Left ventricle myocardium superior (tissue), 1 donor: Measurements from ENCODE around the gene CD4. TPM values are rescaled to one million over a fixed set of nuclear protein-coding genes. Genes with fewer than 3 reads are reported as not detected.
A peak's percentile ranks its signal among the peaks of the same experiment; 100 is the strongest.
"Not testable (repeated sequence)": the region's sequence is repeated elsewhere in the genome, so short reads cannot be mapped to it uniquely, and the experiment has no call there.

Experiments
- ATAC-seq: fragments of 200-7000 bp; cut with Tn5 transposase; one replicate; pipeline ENCODE4 v1.9.1; 2020; ENCODE audit warnings: mild to moderate bottlenecking, moderate library complexity
- DNase-seq: peaks from one replicate; pipeline ENCODE4 v3.0.0-alpha.2; 2020
- intact Hi-C: fragments of 100-400 bp; cut with micrococcal nuclease; formaldehyde crosslinking; loops from one replicate; pipeline ENCODE4 v1.11.0; 2022
- total RNA-seq: library from RNA; stranded (reverse); fragmentation: NEBNext Ultra II Directional; extraction: Animal tissue kit (Norgen Biotek cat#: 25700); gene quantifications from one replicate; pipeline ENCODE4 v1.2.1, GENCODE V29; 2021
- donor health status: DM: no; HTN: yes; CAD: no; lungs with severe emphysema.

Gene CD4
- total RNA-seq, 1 donor from 2014 or later = 8.4 TPM

DNA sequence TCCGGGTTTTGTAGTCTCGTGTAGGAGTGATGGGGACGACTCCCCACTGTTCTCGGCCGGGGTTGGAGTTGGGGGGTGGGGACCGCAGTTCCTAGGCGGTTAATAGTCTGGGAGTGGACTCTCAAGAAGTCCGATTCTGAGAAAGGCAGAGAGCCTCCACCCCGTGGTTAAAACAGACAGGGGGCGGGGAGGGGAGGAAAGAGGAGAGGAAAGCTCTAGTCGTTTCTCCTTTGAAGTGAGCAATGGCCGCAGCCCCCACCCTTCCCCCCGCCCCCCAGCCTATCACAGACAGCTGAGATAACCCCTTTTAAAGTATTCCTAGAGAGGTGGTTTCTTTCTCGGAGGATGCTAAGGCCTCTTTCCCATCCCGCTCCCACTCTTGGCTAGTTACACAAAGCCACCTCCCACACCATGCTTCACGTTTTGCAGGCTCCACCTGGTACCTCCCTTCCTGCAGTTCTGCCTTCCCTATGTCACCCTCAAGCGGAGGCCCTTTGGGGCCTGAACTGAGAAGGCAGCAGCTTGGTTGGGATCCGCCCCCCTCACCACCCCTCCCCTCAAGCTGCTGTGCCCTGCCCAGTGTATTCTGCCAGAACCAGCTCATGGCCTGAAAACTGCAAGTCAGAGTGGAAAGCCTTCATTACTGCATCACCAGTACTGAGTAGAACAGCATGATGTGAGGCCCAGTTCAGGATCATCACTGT, 63.5 kb downstream of the CD4 start:
- ATAC-seq (no peak), DNase-seq (peak; percentile 39)
- intact Hi-C loops = no loop called here

GRCh38 chr12:6853626-6854025, 64.3 kb downstream of the CD4 start:
- ATAC-seq (no peak), DNase-seq (no peak)
- intact Hi-C loops = no loop called here

DNA sequence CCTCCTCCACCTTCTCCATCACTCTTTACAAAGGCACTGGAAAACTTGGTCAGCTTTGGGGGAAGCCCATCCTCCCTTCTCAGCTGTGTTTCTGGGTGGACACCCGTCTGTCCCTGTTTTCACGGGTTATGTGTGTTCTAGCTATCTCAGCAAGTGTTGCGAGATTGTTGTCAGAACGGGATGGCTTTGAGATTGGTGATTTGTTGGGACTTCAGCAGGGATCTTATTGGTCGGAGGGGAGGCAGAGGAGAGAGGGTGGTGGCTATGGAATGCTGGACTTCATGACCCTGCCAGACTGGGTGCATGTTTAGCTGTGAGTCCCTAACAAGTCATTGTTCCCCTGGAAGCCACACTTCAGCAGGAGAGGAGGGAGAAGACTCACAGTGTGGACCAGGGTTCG, 64.7 kb downstream of the CD4 start:
- intact Hi-C loops = no loop called here
- DNase-seq = no peak
- ATAC-seq = no peak

GRCh38 chr12:6855322-6855721, 66.0 kb downstream of the CD4 start:
- ATAC-seq (no peak), DNase-seq (peak; percentile 10)
- intact Hi-C loops = no loop called here

- DNase-seq (no peak), ATAC-seq (no peak)
- intact Hi-C loops = no loop called here
Measured at GRCh38 chr12:6858799-6859198, 69.5 kb downstream of the CD4 start.

- DNase-seq = no peak
- ATAC-seq = no peak
- intact Hi-C loops = no loop called here
Measured at GRCh38 chr12:6860116-6860515, 70.8 kb downstream of the CD4 start.

GRCh38 chr12:6860942-6861341, 71.6 kb downstream of the CD4 start:
- no peak for DNase-seq
- intact Hi-C loops = no loop called here
- ATAC-seq = no peak

GRCh38 chr12:6861391-6861790, 72.1 kb downstream of the CD4 start:
- DNase-seq (no peak), ATAC-seq (no peak)
- intact Hi-C loops = no loop called here

GRCh38 chr12:6863033-6863432, 73.7 kb downstream of the CD4 start:
- intact Hi-C loops = no loop called here
- DNase-seq = no peak
- no peak for ATAC-seq

- no peak for ATAC-seq
- intact Hi-C loops = no loop called here
- no peak for DNase-seq
Measured at GRCh38 chr12:6863586-6864321, 74.4 kb downstream of the CD4 start.

DNA sequence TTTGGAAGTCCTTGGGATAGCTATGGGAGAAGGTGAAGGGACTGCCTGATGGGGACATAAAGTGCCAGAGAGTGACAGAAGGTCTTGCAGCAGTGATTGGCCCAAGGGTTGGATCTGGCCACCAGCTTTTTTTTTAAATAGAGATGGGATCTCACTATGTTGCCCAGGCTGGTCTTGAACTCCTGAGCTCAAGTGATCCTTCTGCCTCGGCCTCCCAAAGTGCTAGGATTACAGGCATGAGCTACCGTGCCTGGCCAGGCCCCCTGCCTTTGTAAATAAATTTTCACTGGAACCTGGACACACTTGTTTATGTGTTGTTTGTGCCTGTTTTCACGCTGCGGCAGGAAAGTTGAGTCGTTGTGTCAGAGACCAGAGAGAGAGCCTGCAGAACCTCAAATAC, 76.0 kb downstream of the CD4 start:
- intact Hi-C loops, DNase-seq, ATAC-seq: not testable (repeated sequence)

DNA sequence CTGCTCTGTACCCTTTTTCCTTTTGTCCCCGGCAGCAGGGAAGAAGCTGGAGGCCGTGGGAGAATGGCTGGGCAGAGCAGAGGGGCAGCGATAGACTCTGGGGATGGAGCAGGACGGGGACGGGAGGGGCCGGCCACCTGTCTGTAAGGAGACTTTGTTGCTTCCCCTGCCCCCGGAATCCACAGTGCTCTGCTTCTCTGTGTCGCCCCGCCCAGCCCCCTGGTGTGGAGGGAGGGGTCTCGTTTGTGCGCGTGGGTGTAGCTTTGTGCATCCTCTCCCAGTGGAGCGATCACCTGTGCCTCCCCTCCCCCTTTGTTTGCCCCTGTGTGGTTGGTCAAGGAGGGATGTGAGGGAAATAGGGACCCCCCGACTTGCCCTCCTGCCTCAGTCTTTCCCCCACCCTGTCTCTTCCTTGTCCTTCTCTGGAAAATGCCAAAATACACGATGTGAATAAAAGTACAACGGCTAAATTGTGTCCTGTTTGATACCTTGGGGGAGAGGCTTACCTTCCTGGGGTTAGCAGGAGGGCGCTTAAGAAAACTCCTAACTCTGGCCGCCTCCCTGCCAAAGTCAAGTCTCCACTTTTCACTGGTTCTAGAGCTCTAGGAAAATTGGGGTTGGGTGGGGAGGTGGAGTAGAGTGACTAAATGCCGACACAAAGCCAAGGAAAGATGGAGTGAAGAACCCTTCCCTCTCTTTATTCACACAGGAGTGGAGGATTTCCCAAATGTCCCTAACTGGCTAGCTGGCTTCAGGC, 77.0 kb downstream of the CD4 start:
- DNase-seq = no peak
- intact Hi-C loops = no loop called here
- no peak for ATAC-seq

DNA sequence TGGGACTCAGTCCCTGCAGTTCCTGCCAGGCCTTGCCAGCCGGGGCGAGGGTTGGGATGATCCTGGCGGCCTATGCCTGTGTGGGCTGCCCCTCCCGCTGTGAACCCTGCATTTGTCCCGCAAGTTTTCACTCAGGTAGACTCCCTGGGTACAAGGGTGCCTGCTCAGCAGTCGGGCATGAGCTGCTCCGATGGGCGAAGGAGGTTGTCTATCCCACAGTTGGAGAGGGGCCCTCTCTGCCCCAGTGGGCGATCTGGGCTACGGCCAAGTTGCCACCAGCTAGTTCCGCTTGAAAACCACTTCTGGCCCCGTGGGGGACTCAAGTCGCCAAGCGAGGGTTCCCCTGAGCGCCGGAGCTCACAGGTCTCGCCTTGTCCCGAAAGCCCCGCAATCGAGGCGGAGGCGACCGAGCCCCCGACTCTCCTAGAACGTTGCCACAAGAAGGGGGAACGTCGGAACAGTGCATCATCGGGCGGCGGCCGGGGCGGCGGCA, 77.6 kb downstream of the CD4 start:
- no peak for DNase-seq
- peak; percentile 4 for ATAC-seq
- intact Hi-C loops = no loop called here

DNA sequence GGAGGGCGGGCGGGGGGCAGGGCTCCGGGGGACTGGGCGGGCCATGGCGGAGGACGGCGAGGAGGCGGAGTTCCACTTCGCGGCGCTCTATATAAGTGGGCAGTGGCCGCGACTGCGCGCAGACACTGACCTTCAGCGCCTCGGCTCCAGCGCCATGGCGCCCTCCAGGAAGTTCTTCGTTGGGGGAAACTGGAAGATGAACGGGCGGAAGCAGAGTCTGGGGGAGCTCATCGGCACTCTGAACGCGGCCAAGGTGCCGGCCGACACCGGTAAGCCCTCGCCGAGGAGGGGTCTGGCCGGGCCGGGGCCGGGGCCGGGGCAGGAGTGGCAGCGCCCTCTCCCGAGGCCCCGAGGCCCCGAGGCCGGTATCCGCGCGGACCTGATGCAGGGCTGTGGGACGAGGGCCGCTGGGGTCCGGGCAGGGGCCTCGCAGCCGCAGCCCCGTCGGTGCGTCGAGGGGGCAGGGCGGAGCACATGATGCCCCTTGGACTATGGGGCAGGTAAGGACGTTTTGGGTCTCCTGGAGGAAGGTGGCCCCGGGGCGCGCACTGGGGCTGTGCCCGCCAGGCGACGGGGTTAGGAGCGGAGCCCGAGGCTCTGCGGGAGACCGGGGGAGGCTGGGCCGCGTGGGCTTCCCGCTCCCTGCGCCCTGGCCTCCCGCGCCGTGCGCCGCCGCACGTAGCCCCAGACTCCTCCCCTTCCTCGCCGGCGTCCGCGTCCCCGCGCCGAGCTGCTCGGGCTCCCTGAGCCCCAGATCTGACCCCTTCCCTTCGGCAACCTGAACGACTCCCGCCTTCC, 78.3 kb downstream of the CD4 start, which contains the start of gene TPI1:
Gene TPI1, plus strand, starts transcription at position 119 of the 798 bp plus-strand sequence. Its CDS starts 36 bp downstream, at position 155.
- intact Hi-C loops = no loop called here
- ATAC-seq = peak; percentile 85
- peak; percentile 91 for DNase-seq

- no peak for ATAC-seq
- intact Hi-C loops = no loop called here
- no peak for DNase-seq
Measured at GRCh38 chr12:6868211-6869048, 79.1 kb downstream of the CD4 start.

- peak; percentile 3 for ATAC-seq
- DNase-seq = peak; percentile 78
- intact Hi-C loops = no loop called here
Measured at GRCh38 chr12:6869049-6870021, 80.0 kb downstream of the CD4 start.

- intact Hi-C loops, ATAC-seq, DNase-seq: not testable (repeated sequence)
Measured at GRCh38 chr12:6870304-6870703, 81.0 kb downstream of the CD4 start.
